Spleen (tissue), 7 donors: Measurements from ENCODE around the gene GNS.

Source experiments
- CTCF ChIP-seq, 11 experiments: fragments of 200-600 bp in 7 of 11; fragments of 450-650 bp in 4 of 11; sonication (generic) in 4 of 11; IDR thresholded peaks in 8 of 11; conservative IDR thresholded peaks in 3 of 11; 1 replicate in 7 of 11; 2 replicates in 4 of 11; pipeline versions ENCODE4 v1.4.0 to v1.8.0; 2016 to 2021; ENCODE audit warnings: antibody characterized with exemption in 11 of 11, inconsistent platforms in 4 of 11, mild to moderate bottlenecking in 1 of 11
- POLR2AphosphoS5 ChIP-seq, 3 donors: sonication (generic); formaldehyde crosslinking; IDR thresholded peaks; one replicate each; pipeline ENCODE4 v1.5.1; 2017; ENCODE audit warnings: antibody characterized with exemption in 3 of 3
- donor health status: DM: no; HTN: no; CAD: no; lungs with moderate emphysema.
- donor health status: DM: no; HTN: no; CAD: no.
- donor health status: DM: no; HTN: no; CAD: no.

GRCh38 chr12:64780132-64780530 is 20.9 kb upstream of the GNS start:
- peak in 1 of 11 experiments; percentile 15 for TF ChIP-seq CTCF (IDR thresholded peaks at IDR 0.05 in 8 of 11, conservative IDR thresholded peaks at IDR 0.05 in 3 of 11)
- no peak for TF ChIP-seq POLR2AphosphoS5 (IDR thresholded peaks at IDR 0.05)
